ENCODE data around the gene AP3B1. TPM values are rescaled to one million over a fixed set of nuclear protein-coding genes. Genes with fewer than 3 reads are reported as not detected.

Gene AP3B1
- total and polyA plus RNA-seq, 2 donors (not counting 3 experiments of a cell fraction or from before 2014, with no cell fraction given) = 31.6 to 46.7 TPM

DNA sequence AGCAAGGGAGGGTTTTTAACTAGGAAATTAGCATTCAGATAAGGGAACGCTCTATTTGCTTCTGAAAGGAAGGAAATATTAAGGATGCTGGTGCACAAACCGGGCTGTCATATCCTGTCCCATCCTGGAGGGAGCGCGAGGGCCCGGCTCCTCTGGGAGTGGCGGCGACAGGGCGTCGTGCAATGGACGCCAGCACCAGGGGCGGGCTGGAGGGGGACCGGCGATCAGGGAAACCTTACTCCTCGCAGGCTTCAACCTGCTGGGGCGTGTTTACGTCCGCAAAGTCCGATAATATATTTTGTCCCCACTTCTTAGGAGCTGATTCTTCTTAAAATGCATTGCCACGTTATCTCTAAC lies 321.3 kb downstream of the AP3B1 start:
- no peaks in the 10 kb centered on the region for H3K9me3 ChIP-seq (replicated peaks; ENCODE audit: control insufficient read depth, insufficient read depth, low read length)
- dilution Hi-C loops (cut with MboI; ENCODE audit: extremely low pct_ligation_motif_present, low sequenced_read_pairs) (no loop called here), intact Hi-C loops (cut with micrococcal nuclease) (loop anchor here (5.0 kb wide), 2 partner anchors 326 to 341 kb away; no protein-coding TSS in a partner anchor)
- POLR2A ChIA-PET = no interaction called here
- H4K20me1 ChIP-seq (replicated peaks; ENCODE audit: control insufficient read depth, extremely low read depth, insufficient read depth, low read length) = no peaks in the 10 kb centered on the region
- H3K36me3 ChIP-seq (ENCODE audit: control insufficient read depth in 2 of 2, extremely low read depth in 1 of 2, insufficient read depth in 2 of 2, low read length in 2 of 2) = no peaks in the 10 kb centered on the region
- no peak overlapping the region for H3K4me3 ChIP-seq (replicated peaks in 1 of 3; ENCODE audit: insufficient read depth in 1 of 3, low read depth in 1 of 3, low read length in 3 of 3)
- no peak overlapping the region for H3K9ac ChIP-seq (replicated peaks; ENCODE audit: extremely low read depth, insufficient read depth, low read length)
- peak overlapping the region; percentile 17 for H3K4me2 ChIP-seq (ENCODE audit: insufficient read depth, low read length)
- FAIRE-seq (peak; percentile 37), DNase-seq (ENCODE audit: low read depth, low spot score) (peak; percentile 10)
- H3K9me1 ChIP-seq (replicated peaks; ENCODE audit: control insufficient read depth, extremely low read depth, insufficient read depth, low read length) = no peaks in the 10 kb centered on the region
- H3K27ac ChIP-seq (ENCODE audit: insufficient read depth, low read depth, low read length) = no peak overlapping the region
- no peaks in the 10 kb centered on the region for H3K79me2 ChIP-seq (ENCODE audit: control insufficient read depth, insufficient read depth, low read length)
- H3K27me3 ChIP-seq (ENCODE audit: control insufficient read depth in 2 of 2, insufficient read depth in 2 of 2, low read length in 2 of 2) = peaks cover 63 to 70% of the 10 kb centered on the region in 2 experiments
- peak overlapping the region; percentile 5 for H2AFZ ChIP-seq (ENCODE audit: low read depth, low read length)
- CTCF ChIA-PET = interaction anchor here (0.6 kb wide), 1 partner anchor 12 kb away, joined by 3 read pairs; no protein-coding TSS in a partner anchor
- TF ChIP-seq POLR2AphosphoS5 (IDR thresholded peaks at IDR 0.05; ENCODE audit: insufficient read depth, low read depth, low read length) (no peak), JUN (IDR thresholded peaks at IDR 0.05; ENCODE audit: borderline replicate concordance, insufficient read depth, insufficient read length, low read depth) (no peak), POLR2A (IDR thresholded peaks at IDR 0.05; ENCODE audit: low read depth, low read length) (no peak), GATA2 (IDR thresholded peaks at IDR 0.05; ENCODE audit: insufficient read depth, insufficient read length, low read depth, low read length) (no peak), CTCF (IDR thresholded peaks at IDR 0.05; ENCODE audit: extremely low read depth in 1 of 2, insufficient read depth in 1 of 2, low read depth in 1 of 2, low read length in 2 of 2) (no peak), MAX (IDR thresholded peaks at IDR 0.05; ENCODE audit: insufficient read depth, insufficient read length) (no peak), EZH2 (IDR thresholded peaks at IDR 0.05; ENCODE audit: borderline replicate concordance, low read depth, low read length, severe bottlenecking) (no peak), FOS (IDR thresholded peaks at IDR 0.05; ENCODE audit: borderline replicate concordance, insufficient read depth, low read length) (no peak), MYC (IDR thresholded peaks at IDR 0.05; ENCODE audit: low read depth, low read length) (no peak)
- H3K4me1 ChIP-seq (ENCODE audit: control insufficient read depth, extremely low read depth, insufficient read depth, low read length) = peaks cover 12% of the 10 kb centered on the region
- BruUV-seq (replicated peaks) = no TSS peak

Data from endothelial cell of umbilical vein (primary cell).